Retinal pigment epithelial cell (primary cell): Measurements from ENCODE around the gene DPH6.
A peak's percentile ranks its signal among the peaks of the same experiment; 100 is the strongest.

ENCODE experiments used
- DNase-seq: peaks from one replicate; pipeline ENCODE4 v3.0.0-alpha.2; 2010; ENCODE audit warnings: low read depth
- H3K4me3 ChIP-seq: 2 replicates; pipeline ENCODE4 v1.5.1; 2011; ENCODE audit warnings: mild to moderate bottlenecking, low read length, control low read depth, moderate library complexity
- TF ChIP-seq, protein P1 (sequence below): conservative IDR thresholded peaks from 2 replicates; pipeline ENCODE4 v1.5.1; 2011; ENCODE audit warnings: low read depth, low read length, control low read depth, inconsistent platforms

DPH6 gene

GRCh38 chr15:35545316-35545823, 595 bp downstream of the DPH6 start:
- DNase-seq = no peak
- TF ChIP-seq, protein P1, sequence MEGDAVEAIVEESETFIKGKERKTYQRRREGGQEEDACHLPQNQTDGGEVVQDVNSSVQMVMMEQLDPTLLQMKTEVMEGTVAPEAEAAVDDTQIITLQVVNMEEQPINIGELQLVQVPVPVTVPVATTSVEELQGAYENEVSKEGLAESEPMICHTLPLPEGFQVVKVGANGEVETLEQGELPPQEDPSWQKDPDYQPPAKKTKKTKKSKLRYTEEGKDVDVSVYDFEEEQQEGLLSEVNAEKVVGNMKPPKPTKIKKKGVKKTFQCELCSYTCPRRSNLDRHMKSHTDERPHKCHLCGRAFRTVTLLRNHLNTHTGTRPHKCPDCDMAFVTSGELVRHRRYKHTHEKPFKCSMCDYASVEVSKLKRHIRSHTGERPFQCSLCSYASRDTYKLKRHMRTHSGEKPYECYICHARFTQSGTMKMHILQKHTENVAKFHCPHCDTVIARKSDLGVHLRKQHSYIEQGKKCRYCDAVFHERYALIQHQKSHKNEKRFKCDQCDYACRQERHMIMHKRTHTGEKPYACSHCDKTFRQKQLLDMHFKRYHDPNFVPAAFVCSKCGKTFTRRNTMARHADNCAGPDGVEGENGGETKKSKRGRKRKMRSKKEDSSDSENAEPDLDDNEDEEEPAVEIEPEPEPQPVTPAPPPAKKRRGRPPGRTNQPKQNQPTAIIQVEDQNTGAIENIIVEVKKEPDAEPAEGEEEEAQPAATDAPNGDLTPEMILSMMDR = peak; percentile 19
- H3K4me3 ChIP-seq = peak overlapping the region; percentile 71

DNA sequence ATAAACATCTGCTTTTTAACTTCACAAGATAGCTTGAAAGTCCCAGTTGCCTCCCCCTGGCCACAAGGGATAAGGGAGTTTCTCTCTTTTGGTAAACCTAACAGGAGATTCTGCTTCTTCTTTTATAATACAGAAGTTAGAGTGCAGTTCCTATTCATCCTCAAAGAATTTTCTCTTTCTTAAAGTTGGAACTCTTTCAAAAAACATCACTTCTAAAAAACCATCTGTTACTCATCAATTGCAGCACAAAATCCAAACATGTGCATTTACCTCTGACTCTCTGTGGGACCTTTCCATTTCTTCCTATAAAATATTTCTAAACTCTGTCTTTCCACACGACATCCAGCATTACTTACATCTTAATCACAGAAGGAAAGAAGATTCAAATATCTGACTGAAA, 5.1 kb downstream of the DPH6 start:
- DNase-seq = no peak

DNA sequence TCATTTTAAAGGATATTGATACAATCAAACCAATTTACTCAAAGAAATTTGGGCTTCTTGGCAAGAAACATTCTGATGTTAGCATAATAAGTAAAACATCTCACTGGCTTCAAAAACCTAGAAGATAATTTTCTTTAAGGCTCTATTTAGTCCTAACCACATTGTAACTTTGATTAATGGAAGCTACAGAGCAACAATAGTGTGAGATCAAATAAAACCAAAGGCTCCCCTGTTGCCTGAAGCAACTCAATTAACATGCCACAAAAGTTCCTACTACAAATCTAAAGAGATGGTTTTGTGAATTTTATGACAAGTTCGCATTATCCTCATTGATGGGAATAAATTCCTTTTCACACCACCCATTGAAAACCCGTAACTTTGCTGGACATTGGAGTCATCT, 5.9 kb downstream of the DPH6 start:
- no peak overlapping the region for H3K4me3 ChIP-seq
- TF ChIP-seq, protein P1 = no peak
- DNase-seq = no peak

More for the DNA sequence above, 5.1 kb downstream of the DPH6 start:
- TF ChIP-seq, protein P1 = no peak
- no peak overlapping the region for H3K4me3 ChIP-seq

DNA sequence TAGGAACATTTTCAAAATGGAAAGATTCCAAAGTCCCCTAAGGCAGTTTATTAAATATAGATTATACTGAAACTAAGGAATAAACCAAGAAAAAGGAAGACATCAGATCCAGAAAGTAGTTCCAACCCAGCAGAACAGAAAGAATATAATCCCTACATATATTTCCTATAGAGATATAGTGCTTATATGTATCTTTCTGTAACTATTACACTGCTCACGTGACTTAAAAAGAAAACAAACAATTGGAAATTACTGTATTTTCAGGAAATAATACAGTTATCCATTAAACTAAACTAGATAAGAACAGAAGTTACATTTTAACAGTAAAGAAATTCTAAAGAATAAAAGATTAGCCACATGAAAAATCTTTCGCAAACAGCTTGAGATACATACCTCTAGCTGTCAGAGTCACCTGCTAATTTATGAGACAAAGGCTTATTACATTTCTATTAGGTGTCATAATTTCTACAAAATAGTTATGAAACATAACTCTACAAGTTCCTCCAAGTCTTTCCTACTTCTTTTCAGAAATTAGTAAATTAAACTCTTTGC, 10.5 kb downstream of the DPH6 start:
- H3K4me3 ChIP-seq = no peak overlapping the region
- TF ChIP-seq, protein P1 = no peak
- DNase-seq = no peak

DNA sequence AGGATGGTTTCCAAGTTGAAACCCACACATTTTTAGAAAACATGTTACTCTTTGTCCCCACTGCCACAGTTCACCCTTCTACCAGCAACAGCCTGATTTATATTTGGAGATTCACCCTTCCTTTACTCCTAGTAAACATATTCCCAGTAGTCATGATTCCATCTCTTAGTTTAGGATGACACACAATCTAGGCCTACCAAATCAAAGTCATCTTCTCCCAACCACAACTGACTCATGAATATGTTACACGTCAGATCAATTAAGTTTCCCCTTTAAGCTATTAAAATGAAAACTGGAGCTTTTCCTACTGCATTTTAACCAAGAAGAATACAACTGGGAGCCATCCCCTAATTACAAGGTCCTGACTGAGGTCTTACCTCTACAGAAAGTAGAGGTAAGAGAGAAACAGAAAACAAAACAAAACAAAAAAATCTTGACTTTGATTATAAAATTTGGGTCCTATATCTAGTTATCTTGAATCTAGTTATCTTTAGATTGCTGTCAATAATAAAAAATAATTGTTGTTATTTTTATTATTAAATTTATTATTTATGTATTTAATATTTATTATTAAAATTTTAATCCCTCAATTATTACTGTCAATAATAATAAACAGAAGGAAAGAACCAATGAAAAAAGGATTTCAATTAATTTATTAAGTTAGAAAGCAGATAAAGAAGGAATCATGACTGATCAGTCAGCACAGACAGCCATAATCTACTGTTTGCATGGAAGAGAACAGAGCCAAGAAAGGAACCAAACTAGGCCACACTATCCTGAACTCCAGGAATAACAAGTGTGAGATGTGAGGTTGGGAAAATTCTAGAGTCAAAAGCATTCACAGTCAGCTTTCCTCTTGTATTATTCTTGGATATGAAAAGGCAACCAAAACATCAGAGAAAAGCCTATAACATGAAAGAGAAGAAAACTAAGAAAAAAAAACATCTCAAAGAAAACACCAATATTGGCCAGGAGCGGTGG, 12.5 kb downstream of the DPH6 start:
- TF ChIP-seq, protein P1 = no peak
- no peak overlapping the region for H3K4me3 ChIP-seq
- DNase-seq = no peak

DNA sequence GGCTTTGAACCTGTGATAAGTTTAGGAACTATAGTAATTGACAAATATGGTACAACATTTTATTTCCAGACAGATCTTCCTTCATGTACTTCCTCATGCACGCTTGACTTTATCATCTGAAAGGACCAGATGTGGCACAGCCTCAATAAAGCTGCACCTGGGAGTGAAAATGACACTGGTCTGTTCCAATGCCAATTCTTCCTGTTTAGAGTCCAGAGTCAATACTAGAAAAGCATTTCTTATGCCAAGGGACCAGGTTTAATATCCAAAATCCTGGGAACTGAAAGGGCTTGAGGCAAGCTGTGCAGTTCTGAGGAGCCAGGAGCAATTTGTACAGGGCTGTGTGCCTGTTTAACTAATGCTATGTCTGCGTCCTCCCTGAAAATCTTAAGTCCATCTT, 15.3 kb downstream of the DPH6 start:
- no peak overlapping the region for H3K4me3 ChIP-seq
- TF ChIP-seq, protein P1 = no peak

More for the DNA sequence above, 15.3 kb downstream of the DPH6 start:
- no peak for DNase-seq
